IMR-90 (cell line): ENCODE data around the gene OAS3. TPM values are rescaled to one million over a fixed set of nuclear protein-coding genes. Genes with fewer than 3 reads are reported as not detected.

Experiments
- polyA plus RNA-seq, 3 experiments: library from polyadenylated mRNA; depleted of rRNA; stranded (reverse); fragments of >200 nt; gene quantifications; 2 replicates each; pipeline ENCODE4 v1.2.3, GENCODE V29; 2012; ENCODE audit warnings: low replicate concordance in 1 of 3
- total RNA-seq: library from RNA; depleted of rRNA; stranded (reverse); fragments of >200 nt; gene quantifications from 2 replicates; pipeline ENCODE4 v1.2.3, GENCODE V29; 2012; rRNA removed

OAS3 gene
- total and polyA plus RNA-seq, 2 of the 4 experiments (the other 2 are of a cell fraction), result 4.1 to 7.8 TPM

Other genes starting within 250 kb of the OAS3 start
- gene RPH3A, start 146.7 kb upstream of the OAS3 start, total RNA-seq, result not detected in 2 replicates
- not detected in 2 replicates for gene RPH3A, start 146.7 kb upstream of the OAS3 start, polyA plus RNA-seq (2012; rRNA removed)
- gene OAS1, start 31.5 kb upstream of the OAS3 start, total RNA-seq, result not detected in 2 replicates
- gene OAS1, start 31.5 kb upstream of the OAS3 start, polyA plus RNA-seq (2012; rRNA removed), result not detected in 2 replicates
- under 0.01 TPM in 1 of 2 replicates, not detected in the other for gene OAS2, start 40.0 kb downstream of the OAS3 start, total RNA-seq
- gene OAS2, start 40.0 kb downstream of the OAS3 start, polyA plus RNA-seq (2012; rRNA removed), result not detected in 2 replicates
- not detected in 2 replicates for gene DTX1, start 118.3 kb downstream of the OAS3 start, total RNA-seq
- gene DTX1, start 118.3 kb downstream of the OAS3 start, polyA plus RNA-seq (2012; rRNA removed), result not detected in 2 replicates
- gene RASAL1, start 197.3 kb downstream of the OAS3 start, total RNA-seq, result not detected in 2 replicates
- not detected in 2 replicates for gene RASAL1, start 197.3 kb downstream of the OAS3 start, polyA plus RNA-seq (2012; rRNA removed)
- gene CFAP73, start 211.2 kb downstream of the OAS3 start, total RNA-seq, result not detected in 2 replicates
- not detected in 2 replicates for gene CFAP73, start 211.2 kb downstream of the OAS3 start, polyA plus RNA-seq (2012; rRNA removed)
- 23.8 and 24.4 TPM in 2 replicates for gene DDX54, start 247.0 kb downstream of the OAS3 start, total RNA-seq
- 47.5 and 55.1 TPM in 2 replicates for gene DDX54, start 247.0 kb downstream of the OAS3 start, polyA plus RNA-seq (2012; rRNA removed)
- gene RITA1, start 247.2 kb downstream of the OAS3 start, total RNA-seq, result 14.7 and 15.0 TPM in 2 replicates
- gene RITA1, start 247.2 kb downstream of the OAS3 start, polyA plus RNA-seq (2012; rRNA removed), result 14.2 and 15.2 TPM in 2 replicates